NOMO-1 (cell line): ENCODE data around the gene METTL27.
A peak's percentile ranks its signal among the peaks of the same experiment; 100 is the strongest.
"Not testable (repeated sequence)": the region's sequence is repeated elsewhere in the genome, so short reads cannot be mapped to it uniquely, and the experiment has no call there.

Experiments
- DNase-seq, 2 experiments: peaks; one replicate each; lab custom pipeline; 2025; ENCODE audit not compliant: unreplicated experiment in 2 of 2; lab: John Stamatoyannopoulos, UW

The METTL27 gene

GRCh38 chr7:73842067-73842976, at the start of gene METTL27:
Gene METTL27 (minus strand): TSS chr7:73842516. CDS start chr7:73842140, 376 bp downstream.
- DNase-seq, result peak; percentile 100

- DNase-seq, result no peak
Measured at GRCh38 chr7:73891178-73891885, 49.0 kb upstream of the METTL27 start.

GRCh38 chr7:73890555-73891147, 48.3 kb upstream of the METTL27 start:
- DNase-seq, result no peak

- DNase-seq, result no peak
Measured at GRCh38 chr7:73888959-73889358, 46.6 kb upstream of the METTL27 start.

- no peak for DNase-seq
Measured at GRCh38 chr7:73887762-73888161, 45.4 kb upstream of the METTL27 start.

GRCh38 chr7:73885975-73886798, 43.9 kb upstream of the METTL27 start:
- no peak for DNase-seq

- DNase-seq, result no peak
Measured at GRCh38 chr7:73885433-73885974, 43.2 kb upstream of the METTL27 start.

GRCh38 chr7:73884867-73885422, 42.6 kb upstream of the METTL27 start:
- not testable (repeated sequence) for DNase-seq

GRCh38 chr7:73882047-73882402, 39.7 kb upstream of the METTL27 start:
- DNase-seq, result no peak

- no peak for DNase-seq
Measured at GRCh38 chr7:73881352-73882046, 39.2 kb upstream of the METTL27 start.

GRCh38 chr7:73880755-73881328, 38.5 kb upstream of the METTL27 start:
- DNase-seq, result no peak

GRCh38 chr7:73879977-73880681, 37.8 kb upstream of the METTL27 start:
- no peak for DNase-seq

- DNase-seq, result no peak
Measured at GRCh38 chr7:73876973-73877372, 34.7 kb upstream of the METTL27 start.

- no peak for DNase-seq
Measured at GRCh38 chr7:73876361-73876760, 34.0 kb upstream of the METTL27 start.

- DNase-seq, result no peak
Measured at GRCh38 chr7:73872056-73872908, 30.0 kb upstream of the METTL27 start.

GRCh38 chr7:73871163-73872011, 29.1 kb upstream of the METTL27 start:
- no peak for DNase-seq

- no peak for DNase-seq
Measured at GRCh38 chr7:73870041-73870492, 27.8 kb upstream of the METTL27 start.
